GM19193 (cell line): ENCODE measurements around the gene C3orf33.

Experiments
- POLR2A ChIP-seq: IDR thresholded peaks from 4 replicates; pipeline ENCODE4 v1.6.1; 2011; ENCODE audit not compliant: insufficient read depth, insufficient read length; ENCODE audit errors: extremely low read depth

Gene C3orf33

GRCh38 chr3:155805802-155806618, at the start of gene C3orf33:
Gene C3orf33, minus strand, starts transcription at chr3:155806278. Its CDS starts 26 bp downstream, at chr3:155806252.
- peak; percentile 56 for TF ChIP-seq POLR2A

GRCh38 chr3:155854141-155854940, 48.3 kb upstream of the C3orf33 start, which contains the start of gene SLC33A1:
Gene SLC33A1, minus strand, starts transcription at chr3:155854427. Its CDS starts 430 bp downstream, at chr3:155853997.
- peak; percentile 92 for TF ChIP-seq POLR2A

GRCh38 chr3:155853214-155854140, 47.4 kb upstream of the C3orf33 start:
- no peak for TF ChIP-seq POLR2A

GRCh38 chr3:155852341-155852740, 46.3 kb upstream of the C3orf33 start:
- TF ChIP-seq POLR2A = no peak

GRCh38 chr3:155847993-155848392, 41.9 kb upstream of the C3orf33 start:
- TF ChIP-seq POLR2A = no peak

GRCh38 chr3:155846119-155846518, 40.0 kb upstream of the C3orf33 start:
- TF ChIP-seq POLR2A = no peak

GRCh38 chr3:155843569-155843968, 37.5 kb upstream of the C3orf33 start:
- TF ChIP-seq POLR2A = no peak

- no peak for TF ChIP-seq POLR2A
Observed at GRCh38 chr3:155835341-155836071, 29.4 kb upstream of the C3orf33 start.

- no peak for TF ChIP-seq POLR2A
Observed at GRCh38 chr3:155815030-155815545, 9.0 kb upstream of the C3orf33 start.

GRCh38 chr3:155809181-155809580, 3.1 kb upstream of the C3orf33 start:
- TF ChIP-seq POLR2A = no peak

GRCh38 chr3:155807823-155808222, 1.7 kb upstream of the C3orf33 start:
- no peak for TF ChIP-seq POLR2A

- TF ChIP-seq POLR2A = no peak
Observed at GRCh38 chr3:155805204-155805801, 775 bp downstream of the C3orf33 start.

GRCh38 chr3:155804323-155804722, 1.8 kb downstream of the C3orf33 start:
- TF ChIP-seq POLR2A = no peak
